Measurements from ENCODE around the gene LTB4R.

DNA sequence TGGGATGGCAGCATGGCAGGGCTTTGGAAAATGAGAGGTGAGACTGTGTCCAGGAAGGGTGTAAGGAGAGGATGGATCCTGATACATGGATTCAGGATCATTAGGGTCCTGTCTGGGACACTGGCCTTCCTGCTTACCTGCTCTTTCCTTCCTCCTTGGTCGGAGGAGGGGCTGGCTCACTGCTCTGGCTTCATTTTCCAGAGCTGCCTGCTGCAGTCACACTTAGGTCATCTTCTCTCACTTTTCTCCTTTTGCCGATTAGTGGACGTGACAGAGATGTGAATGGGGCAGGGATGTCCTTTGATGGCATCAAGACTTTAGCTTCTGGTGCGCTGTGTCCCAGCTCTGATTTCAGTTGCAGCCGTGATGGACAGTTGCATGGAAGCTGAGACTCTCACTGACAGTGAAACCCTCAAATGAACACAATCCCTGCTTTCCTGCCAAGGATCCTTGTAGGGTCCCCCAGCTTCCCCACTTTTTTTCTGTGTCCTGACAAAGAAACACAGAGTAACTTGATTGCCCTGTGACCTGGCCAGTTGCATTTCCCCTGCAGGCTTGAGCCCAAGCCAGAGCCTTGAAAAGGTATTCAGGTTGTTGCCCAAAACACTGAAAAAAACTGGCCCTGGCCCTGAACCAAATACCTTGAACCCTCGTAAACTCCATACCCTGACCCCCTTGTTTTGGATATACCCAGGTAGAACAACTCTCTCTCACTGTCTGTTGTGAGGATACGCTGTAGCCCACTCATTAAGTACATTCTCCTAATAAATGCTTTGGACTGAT is 2.8 kb upstream of the LTB4R start:
- TF ChIP-seq, protein P1, sequence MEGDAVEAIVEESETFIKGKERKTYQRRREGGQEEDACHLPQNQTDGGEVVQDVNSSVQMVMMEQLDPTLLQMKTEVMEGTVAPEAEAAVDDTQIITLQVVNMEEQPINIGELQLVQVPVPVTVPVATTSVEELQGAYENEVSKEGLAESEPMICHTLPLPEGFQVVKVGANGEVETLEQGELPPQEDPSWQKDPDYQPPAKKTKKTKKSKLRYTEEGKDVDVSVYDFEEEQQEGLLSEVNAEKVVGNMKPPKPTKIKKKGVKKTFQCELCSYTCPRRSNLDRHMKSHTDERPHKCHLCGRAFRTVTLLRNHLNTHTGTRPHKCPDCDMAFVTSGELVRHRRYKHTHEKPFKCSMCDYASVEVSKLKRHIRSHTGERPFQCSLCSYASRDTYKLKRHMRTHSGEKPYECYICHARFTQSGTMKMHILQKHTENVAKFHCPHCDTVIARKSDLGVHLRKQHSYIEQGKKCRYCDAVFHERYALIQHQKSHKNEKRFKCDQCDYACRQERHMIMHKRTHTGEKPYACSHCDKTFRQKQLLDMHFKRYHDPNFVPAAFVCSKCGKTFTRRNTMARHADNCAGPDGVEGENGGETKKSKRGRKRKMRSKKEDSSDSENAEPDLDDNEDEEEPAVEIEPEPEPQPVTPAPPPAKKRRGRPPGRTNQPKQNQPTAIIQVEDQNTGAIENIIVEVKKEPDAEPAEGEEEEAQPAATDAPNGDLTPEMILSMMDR (IDR thresholded peaks at IDR 0.05), result no peak
- TF ChIP-seq POLR2A (IDR thresholded peaks at IDR 0.05), result no peak

Measured in right lobe of liver (tissue), 4 donors.